NCI-H2081 treated with DMSO at 0.1 percent for 48 hours (cell line): ENCODE results near the gene NXPE1.
"Not testable (repeated sequence)": the region's sequence is repeated elsewhere in the genome, so short reads cannot be mapped to it uniquely, and the experiment has no call there.

Experiments used
- DNase-seq: peaks from one replicate; lab custom pipeline; 2025; lab: John Stamatoyannopoulos, UW

The NXPE1 gene

DNA sequence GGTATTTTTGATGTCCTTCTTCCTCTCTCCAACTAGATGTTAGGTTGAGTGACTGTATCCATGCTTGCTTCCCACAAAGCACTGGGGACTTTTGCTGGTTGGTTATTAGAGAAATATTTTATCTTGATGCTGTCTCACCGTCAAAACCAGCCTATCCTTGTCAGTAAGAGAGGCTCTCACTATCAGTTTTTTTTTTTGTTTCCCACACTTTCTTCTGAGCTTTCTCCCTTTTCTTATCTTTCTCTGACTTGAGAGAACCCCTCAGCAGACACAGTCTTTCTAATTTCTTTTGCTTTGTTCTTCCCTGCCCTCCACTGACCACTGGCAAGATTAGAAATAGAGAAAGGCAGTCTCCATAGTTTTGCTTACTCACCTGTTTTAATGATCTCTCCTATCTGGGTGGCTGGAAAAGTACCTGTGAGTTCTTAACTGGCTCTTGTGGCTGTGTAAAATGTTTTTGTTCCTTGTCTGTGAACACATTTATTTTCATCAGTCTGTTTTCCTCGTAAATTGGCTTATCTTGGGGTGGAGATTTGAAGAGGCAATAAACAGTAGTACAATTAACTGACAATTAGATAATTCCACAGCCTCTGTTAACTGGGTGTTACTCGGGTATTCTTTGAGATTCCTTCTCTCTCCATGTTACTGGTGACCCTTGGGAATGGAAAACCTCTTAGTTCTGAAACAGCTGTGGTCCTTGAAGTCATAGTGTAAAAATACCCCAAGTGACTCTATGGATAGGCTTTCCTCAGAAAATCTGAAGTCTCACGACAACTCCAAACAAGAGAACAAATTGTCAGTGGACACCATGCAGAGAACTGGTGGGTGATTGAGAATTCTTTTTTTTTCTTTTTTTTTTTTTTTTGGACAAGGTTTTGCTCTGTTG, at the start of gene NXPE1:
Gene NXPE1 (minus strand): TSS at position 457 of the 886 bp plus-strand sequence. CDS start 8,680 bp downstream, outside the sequence.
- no peak for DNase-seq

DNA sequence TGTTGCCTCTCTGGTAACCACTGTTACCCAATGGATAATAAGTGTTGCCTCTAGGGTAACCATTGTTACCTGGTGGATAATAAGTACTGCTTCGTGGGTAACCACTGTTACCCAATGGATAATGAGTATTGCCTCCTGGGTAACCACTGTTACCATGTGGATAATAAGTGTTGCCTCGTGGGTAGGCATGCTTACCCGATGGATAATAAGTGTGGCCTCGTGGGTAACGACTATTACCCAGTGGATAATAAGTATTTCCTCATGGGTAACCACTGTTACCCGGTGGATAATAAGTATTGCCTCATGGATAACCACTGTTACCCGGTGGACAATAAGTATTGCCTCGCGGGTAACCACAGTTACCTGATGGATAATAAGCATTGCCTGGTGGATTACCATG, 49.7 kb upstream of the NXPE1 start:
- no peak for DNase-seq

DNA sequence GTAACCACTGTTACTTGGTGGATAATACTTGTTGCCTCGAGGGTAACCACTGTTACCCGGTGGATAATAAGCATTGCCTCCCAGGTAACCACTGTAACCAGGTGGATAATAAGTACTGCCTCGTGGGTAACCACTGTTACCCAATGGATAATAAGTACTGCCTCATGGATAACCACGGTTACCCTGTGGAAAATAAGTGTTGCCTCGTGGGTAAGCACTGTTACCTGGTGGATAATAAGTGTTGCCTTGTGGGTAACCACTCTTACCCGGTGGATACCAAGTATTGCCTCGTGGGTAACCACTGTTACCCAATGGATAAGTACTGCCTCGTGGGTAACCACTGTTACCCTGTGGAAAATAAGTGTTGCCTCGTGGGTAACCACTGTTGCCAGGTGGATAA, 48.9 kb upstream of the NXPE1 start:
- not testable (repeated sequence) for DNase-seq

DNA sequence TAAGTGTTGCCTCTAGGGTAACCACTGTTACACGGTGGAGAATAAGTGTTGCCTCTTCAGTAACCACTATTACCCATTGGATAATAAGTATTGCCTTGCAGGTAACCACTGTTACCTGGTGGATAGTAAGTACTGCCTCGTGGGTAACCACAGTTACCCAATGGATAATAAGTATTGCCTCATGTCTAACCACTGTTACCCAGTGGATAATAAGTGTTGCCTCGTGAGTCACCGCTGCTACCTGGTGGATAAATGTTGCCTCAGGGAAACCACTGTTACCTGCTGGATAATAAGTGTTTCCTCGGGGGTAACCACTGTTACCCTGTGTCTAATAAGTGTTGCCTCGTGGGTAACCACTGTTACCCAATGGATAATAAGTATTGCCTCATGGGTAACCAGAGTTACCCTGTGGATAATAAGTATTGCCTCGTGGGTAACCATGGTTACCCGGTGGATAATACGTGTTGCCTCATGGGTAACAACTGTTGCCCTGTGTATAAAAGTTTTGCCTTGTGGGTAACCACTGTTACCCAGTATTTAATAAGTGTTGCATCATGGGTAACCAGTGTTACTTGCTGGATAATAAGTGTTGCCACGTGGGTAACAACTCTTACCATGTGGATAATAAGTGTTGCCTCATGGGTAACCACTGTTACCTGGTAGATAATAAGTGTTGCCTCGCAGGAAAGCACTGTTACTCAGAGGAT, 48.2 kb upstream of the NXPE1 start:
- DNase-seq, result no peak

DNA sequence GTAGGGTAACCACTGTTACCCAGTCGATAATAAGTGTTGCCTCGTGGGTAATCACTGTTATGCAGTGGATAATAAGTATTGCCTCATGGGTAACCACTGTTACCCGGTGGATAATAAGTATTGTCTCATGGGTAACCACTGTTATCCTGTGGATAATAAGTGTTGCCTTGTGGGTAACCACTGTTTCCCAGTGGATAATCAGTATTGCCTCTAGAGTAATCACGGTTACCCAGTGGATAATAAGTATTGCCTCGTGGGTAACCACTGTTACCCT, 47.1 kb upstream of the NXPE1 start:
- DNase-seq, result not testable (repeated sequence)

DNA sequence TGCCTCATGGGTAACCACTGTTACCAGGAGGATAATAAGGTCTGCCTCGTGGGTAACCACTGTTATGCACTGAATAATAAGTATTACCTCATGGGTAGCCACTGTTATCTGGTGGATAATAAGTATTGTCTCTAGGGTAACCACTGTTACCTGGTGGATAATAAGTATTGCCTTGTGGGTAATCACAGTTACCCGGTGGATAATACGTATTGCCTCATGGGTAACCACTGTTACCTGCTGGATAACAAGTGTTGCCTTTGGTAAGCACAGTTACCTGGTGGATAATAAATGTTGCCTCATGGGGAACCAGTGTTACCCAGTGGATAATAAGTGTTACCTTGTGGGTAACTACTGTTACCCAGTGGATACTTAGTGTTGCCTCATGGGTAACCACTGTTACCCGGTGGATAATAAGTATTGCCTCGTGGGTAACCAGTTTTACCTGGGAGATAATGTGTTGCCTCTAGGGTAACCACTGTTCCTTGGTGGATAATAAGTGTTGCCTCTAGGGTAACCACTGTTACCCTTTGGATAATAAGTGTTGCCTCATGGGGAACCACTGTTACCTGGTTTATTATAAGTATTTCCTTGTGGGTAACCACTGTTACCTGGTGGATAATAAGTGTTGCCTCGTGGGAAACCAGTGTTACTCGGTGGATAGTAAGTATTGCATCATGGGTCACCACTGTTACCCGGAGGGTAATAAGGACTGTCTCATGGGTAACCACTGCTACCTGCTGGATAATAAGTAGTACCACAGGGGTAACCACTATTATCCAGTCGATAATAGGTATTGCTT, 46.5 kb upstream of the NXPE1 start:
- DNase-seq, result no peak

DNA sequence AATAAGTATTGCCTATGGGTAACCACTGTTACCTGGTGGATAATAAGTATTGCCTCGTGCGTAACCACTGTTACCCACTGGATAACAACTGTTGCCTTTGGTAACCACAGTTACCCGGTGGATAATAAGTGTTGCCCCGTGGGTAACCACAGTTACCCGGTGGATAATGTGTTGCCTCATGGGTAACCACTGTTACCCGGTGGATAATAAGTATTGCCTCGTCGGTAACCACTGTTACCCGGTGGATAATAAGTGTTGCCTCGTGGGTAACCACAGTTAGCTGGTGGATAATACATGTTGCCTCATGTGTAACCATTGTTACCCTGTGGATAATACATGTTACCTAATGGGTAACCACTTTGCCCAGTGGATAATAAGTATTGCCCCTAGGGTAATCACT, 45.7 kb upstream of the NXPE1 start:
- DNase-seq, result no peak

DNA sequence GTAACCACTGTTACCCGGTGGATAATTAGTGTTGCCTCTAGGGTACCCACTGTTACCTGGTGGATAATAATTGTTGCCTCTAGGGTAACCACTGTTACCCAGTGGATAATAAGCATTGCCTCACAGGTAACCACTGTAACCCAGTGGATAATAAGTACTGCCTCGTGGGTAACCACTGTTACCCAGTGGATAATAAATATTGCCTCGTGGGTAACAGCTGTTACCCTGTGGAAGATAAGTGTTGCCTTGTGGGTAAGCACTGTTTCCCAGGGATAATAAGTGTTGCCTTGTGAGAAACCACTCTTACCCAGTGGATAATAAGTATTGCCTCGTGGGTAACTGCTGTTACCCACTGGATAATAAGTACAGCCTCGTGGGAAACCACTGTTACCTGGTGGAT, 45.2 kb upstream of the NXPE1 start:
- no peak for DNase-seq

DNA sequence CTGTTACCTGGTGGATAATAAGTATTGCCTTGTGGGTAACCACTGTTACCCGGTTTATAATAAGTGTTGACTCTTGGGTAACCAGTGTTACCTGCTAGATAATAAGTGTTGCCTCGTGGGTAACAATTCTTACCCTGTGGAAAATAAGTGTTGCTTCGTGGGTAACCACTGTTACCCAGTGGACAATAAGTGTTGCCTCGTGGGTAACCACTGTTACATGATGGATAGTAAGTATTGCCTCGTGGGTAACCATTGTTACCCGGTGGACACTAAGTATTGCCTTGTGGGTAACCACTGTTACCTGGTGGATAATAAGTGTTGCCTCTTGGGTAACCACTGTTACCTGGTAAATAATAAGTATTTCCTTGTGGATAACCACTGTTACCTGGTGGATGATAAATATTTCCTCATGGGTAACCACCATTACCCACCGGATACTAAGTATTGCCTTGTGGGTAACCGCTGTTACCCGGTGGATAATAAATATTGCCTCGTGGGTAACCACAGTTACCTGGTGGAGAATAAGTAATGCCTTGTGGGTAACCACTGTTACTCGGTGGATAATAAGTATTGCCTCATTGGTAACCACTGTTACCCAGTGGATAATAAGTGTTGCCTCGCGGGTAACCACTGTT, 44.6 kb upstream of the NXPE1 start:
- DNase-seq, result no peak

DNA sequence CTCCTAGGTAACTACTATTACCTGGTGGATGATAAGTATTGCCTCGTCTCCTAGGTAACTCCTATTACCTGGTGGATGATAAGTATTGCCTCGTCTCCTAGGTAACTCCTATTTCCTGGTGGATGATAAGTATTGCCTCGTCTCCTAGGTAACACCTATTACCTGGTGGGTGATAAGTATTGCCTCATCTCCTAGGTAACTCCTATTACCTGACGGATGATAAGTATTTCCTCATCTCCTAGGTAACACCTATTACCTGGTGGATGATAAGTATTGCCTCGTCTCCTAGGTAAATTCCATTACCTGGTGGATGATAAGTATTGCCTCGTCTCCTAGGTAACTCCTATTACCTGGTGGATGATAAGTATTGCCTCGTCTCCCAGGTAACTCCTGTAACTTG, 43.5 kb upstream of the NXPE1 start:
- DNase-seq, result not testable (repeated sequence)

DNA sequence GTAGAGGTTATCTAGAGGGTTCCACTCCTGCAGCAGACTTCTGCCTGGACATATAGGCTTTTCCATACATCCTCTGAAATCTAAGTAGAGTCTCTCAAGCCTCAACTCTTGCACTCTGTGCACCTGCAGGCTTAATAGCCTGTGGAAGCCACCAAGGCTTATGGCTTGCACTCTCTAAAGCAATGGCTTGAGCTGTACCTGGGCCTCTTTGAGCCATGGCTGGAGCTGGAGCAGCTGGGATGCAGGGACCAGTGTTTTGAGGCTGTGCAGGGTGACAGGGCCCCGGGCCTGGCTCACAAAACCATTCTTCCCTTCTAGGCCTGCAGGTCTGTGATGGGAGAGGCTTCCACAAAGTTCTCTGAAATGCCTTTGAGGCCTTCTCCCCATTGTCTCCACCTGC, 38.8 kb upstream of the NXPE1 start:
- no peak for DNase-seq

DNA sequence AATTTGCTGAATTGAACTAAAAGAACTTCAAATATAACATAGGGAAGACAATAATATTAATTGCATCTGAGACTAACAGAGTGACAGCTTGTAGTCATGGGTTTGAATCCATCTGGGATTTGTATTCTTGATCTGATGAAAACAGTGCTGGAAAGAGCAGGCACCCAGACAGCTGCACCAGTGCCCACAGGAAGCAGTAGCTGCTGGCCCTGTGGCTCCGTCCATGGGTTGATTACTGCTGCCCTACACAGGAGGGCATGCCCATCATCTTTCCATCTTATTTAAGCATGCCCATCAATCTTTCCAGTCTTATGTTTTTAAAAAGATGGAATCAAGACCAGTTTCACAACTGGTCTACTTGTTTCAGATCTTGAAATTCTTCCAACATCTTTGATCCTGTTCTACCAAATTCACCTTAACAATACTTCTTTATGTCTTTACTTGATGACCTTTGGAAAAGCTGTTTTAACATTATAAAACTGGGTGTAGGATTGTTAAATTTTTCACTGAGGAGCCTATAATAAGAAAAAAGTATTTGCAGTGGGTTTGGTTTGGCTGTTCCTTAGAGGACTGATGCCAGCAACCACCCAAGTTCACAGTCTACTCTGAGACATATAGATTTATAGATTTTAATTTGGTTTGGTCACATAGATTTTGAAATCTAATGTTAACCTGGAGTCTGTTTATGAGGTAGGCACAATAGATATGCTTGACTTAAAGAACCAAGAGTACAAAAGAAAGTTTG, 36.7 kb upstream of the NXPE1 start:
- no peak for DNase-seq

DNA sequence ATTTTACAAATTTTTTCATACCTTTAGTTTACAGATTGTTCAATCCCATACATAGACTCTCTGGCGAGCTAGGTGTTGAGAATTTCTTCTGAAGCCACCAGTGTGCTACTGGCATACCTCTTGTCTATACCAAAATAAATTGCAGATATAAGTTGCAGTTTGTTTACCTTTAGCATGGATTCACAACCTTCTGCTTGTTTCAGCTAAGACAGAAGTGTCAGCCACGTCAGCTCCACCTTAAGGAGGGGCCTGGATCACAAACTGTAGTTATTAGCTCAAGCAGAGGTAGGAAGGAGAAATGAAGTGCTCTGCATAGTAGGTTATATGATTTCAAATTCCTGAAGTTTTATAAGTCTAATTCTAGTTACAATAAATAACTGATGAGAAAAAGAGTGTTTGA, 35.9 kb upstream of the NXPE1 start, which contains the start of gene NXPE4:
Gene NXPE4 (minus strand): TSS at position 216 of the 400 bp plus-strand sequence. CDS start 1,027 bp downstream, outside the sequence.
- no peak for DNase-seq

DNA sequence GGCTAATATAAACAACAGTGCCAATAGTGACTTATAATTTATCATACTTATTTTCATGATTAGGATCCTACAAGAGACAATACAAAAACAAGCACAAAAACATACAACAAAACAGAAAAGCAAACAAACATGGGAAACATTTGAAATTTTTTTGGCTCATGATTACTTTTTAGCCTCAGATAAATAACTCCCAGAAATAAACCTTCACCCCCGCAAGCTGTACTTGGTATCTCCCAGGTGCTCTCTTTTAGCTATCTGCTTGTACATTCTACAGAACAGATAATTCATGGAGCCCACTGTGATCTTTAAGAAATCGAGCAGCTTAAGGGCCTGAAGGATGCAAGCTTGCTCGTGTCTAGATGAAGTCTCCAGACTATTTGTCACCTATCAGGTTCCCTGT, 35.0 kb upstream of the NXPE1 start:
- no peak for DNase-seq

DNA sequence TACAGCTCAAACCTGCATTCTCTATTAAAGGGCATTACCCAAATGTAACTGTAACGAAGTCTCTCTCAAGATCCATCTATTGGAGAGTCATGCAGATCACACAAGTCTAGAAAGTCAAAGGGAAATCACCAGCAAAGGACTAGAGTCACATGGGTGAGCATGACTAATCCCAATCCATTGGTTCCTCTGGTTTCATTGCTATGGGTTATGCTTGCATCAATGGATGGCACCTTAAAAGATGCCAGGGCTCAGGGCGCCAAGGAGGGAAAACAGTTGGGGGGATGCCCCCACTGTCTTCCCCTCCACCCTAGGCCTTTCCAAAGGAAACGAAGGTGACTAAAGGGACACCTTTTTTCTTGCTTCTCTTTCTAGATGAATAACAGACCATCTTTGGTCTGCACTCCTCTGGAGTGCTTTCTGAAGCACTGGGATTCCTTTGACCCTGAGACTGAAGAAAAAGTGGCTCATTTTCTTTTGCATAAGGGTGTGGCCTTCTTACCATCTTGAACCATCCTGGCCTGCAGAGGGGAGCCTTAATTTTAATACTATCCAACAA, 27.8 kb upstream of the NXPE1 start:
- DNase-seq, result no peak

DNA sequence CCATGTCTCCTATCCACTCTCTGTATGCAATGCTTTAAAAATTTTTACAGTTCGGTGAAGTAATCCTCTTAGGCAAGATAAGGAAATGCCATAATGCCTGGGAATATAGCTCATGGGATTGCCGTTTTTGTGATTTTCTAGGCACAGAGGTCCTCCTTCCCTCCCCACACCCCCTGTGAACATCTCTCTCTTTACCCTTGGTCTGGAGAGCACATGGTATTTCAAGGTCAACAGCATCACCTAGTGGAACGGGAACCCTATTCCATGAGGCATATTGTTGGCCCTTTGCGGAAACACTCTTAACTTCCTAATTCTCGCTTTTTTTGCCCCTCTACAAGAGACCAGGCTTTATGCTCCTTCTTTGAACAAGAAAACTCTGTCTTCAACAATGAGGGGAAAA, 27.1 kb upstream of the NXPE1 start:
- DNase-seq, result no peak

DNA sequence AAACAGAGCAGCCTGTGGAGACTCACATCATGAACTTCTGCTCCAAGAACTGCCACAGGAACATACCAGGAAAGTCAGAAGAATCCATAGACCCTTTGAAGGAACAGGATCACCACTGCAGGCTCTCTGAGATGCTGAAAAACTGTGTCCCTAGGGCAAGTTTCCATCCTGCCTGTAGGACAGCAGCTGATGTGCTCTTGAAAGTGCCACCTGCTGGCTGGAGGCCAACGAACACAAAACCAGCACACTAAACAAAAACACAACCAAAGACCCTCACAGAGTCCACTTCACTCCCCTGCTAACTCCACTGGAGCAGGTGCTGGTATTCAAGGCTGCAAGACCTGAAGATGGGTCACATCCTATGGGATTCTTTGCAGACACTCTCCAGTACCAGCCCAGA, 12.0 kb upstream of the NXPE1 start:
- DNase-seq, result no peak

DNA sequence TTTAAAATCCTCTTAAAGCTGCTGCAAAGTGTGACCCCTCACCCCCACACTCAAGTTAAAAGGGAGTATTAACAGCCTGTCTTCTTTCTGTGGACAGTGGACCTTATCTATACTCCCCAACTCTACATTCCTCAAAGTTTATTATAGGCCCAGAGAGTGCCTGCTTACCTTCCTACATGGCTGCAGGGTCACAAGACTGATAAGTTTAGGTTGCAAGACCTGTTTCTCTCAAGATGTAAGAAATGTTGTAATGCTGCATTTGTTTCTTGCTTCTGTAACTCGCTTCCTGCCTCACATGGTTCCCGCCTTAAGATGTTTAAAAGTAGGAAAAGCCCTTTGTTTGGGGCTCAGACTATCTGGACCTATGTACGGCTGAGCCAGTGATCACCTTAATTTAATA, 10.1 kb upstream of the NXPE1 start:
- DNase-seq, result no peak

DNA sequence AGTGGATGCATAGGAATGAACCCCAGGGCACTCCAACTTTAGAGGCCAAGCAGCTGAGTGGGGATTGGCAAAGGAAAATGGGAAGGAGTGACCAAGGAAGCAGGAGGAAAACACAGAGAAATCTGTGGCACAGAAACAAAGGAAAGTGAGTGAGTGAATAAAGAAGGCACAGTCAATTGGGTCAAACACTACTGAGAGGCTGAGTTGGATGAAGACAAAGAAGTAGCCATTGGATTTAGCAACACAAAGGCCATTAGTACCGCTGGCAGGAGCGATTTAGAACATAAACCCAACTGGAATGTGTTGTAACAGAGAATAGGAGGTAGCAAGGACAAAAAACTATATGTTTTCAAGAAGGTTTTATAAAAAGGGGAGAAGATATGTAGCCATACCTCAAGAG, 6.6 kb upstream of the NXPE1 start:
- no peak for DNase-seq

DNA sequence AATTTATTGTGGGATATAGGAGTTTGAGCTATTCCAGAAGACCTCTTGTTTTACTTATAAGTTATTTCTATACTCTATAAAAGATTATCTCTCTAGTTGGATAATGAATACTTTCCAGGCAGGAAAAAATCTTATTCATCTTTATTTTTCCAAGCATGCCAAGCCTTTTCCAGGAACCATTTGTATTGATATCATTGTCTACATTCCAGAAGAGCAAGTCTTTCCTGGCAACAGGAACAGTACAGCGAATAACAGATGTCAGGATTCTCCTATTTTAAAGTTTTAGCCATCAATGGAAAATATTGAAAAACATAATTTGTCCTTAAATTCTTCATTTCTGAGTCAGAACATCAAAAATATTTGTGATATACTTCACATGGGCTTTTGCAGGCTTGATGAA, 5.2 kb upstream of the NXPE1 start:
- no peak for DNase-seq

DNA sequence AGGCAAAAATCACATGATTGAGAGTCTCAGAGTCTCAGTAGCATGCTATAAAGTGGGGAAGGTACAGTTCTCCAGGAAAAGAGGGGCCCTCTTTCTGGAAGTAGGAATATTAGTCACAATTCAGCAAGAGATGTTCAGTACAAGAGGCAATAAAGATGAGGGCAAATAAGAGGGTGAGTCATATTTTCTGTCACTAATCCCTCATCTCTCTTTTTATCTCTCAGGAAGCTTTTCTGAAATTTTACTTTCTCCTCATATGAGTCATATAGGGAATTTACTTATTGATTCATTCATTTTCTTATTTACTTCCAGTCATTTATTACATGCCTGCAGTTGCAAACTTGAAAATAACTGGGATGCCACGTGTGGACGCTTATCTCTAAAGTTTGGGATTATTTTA, 3.4 kb upstream of the NXPE1 start:
- no peak for DNase-seq
